ENCODE results near the gene CA11.

Gene CA11

GRCh38 chr19:48641850-48642249 is 4.1 kb downstream of the CA11 start:
- TF ChIP-seq, protein P1, sequence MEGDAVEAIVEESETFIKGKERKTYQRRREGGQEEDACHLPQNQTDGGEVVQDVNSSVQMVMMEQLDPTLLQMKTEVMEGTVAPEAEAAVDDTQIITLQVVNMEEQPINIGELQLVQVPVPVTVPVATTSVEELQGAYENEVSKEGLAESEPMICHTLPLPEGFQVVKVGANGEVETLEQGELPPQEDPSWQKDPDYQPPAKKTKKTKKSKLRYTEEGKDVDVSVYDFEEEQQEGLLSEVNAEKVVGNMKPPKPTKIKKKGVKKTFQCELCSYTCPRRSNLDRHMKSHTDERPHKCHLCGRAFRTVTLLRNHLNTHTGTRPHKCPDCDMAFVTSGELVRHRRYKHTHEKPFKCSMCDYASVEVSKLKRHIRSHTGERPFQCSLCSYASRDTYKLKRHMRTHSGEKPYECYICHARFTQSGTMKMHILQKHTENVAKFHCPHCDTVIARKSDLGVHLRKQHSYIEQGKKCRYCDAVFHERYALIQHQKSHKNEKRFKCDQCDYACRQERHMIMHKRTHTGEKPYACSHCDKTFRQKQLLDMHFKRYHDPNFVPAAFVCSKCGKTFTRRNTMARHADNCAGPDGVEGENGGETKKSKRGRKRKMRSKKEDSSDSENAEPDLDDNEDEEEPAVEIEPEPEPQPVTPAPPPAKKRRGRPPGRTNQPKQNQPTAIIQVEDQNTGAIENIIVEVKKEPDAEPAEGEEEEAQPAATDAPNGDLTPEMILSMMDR (IDR thresholded peaks at IDR 0.05; ENCODE audit: low read depth, low read length, missing control alignments): no peak
- H3K27ac ChIP-seq: no peak overlapping the region
- in situ Hi-C loops (cut with HindIII; ENCODE audit: low pct_ligation_motif_present, low sequenced_read_pairs): no loop called here

DNA sequence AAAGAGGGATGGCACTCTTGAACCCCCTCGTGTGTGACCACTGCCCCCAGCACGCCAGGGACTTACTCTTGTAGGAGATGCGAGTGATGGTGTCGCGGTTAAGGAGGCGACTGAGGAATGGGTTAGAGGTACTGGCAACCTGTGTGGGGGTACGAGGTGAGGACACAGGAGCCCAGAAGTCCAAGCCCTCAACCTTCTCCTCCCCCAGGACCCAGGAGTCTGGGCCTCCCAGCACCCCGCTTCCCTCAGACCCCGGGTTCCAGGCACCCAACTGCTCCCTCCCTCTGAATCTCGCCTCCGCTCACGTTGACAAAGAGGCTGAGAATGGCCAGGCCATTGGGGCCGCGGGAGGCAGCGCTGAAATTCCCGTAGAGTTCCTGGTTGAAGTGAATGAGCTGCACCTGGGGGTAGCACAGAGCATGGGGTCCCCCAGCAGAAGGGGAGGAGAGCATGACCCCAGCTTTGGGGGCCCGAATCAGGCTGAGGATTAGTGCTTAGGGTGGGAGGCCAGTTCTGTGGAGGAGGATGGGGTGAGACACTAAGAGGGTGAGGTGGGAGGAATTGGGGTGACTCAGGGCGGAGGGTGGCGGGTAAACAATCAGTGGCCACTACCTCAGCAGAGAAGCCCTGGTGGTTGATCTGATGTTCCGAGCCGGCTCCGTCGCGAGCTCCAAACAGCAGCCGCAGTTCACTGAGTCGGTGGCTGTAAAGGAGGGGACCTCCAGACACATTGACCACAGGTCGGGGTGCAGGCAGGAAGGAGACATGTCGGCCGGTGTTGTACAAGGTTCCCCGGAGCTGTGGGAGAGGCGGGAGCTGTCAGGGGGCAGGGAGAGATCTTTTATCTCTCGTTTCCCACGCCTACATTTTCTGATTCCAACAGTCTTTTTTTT is 6.3 kb downstream of the CA11 start:
- no peak for DNase-seq
- no peaks in the 10 kb centered on the region for H3K27me3 ChIP-seq (replicated peaks)
- TF ChIP-seq, protein P1 (IDR thresholded peaks at IDR 0.05; ENCODE audit: low read depth, low read length, missing control alignments): no peak

More at GRCh38 chr19:48641850-48642249, 4.1 kb downstream of the CA11 start:
- H3K27me3 ChIP-seq (replicated peaks): no peaks in the 10 kb centered on the region
- DNase-seq: no peak
- H3K4me3 ChIP-seq (ENCODE audit: low read depth, low read length): no peak overlapping the region
- H3K36me3 ChIP-seq (replicated peaks): no peaks in the 10 kb centered on the region

DNA sequence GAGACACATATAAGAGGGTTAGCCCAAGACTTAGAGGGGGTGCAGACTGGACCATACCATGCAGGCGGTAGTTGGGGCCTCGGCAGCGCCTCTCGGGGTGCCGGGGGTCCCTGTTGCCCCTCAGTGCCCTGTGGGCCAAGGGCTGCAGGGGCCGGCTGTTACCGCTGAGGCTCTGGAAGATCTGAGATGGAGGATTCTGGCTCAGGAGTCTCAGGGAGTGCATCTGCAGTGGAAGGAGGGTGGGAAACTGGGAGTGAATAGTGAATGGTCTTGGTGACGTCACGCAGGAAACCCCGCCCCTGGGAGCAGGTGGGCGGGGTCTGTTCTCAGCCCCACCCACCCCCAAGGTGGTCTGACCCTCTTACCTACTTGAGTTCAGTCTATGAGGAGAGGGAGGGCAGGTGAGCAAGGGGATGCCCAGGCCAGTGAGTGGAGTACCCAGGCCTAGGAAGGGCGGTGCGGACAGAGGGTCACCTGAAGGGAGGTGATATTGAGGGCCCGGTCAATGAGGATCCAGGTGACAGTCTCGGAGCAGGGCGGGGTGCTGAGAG is 7.1 kb downstream of the CA11 start:
- TF ChIP-seq, protein P1 (IDR thresholded peaks at IDR 0.05; ENCODE audit: low read depth, low read length, missing control alignments): no peak
- in situ Hi-C loops (cut with HindIII; ENCODE audit: low pct_ligation_motif_present, low sequenced_read_pairs): no loop called here
- no peak overlapping the region for H3K4me3 ChIP-seq (ENCODE audit: low read depth, low read length)
- no peak for DNase-seq
- no peak overlapping the region for H3K27ac ChIP-seq
- no peaks in the 10 kb centered on the region for H3K36me3 ChIP-seq (replicated peaks)
- H3K27me3 ChIP-seq (replicated peaks): no peaks in the 10 kb centered on the region

More for the DNA sequence above, 6.3 kb downstream of the CA11 start:
- in situ Hi-C loops (cut with HindIII; ENCODE audit: low pct_ligation_motif_present, low sequenced_read_pairs): no loop called here
- Histone ChIP-seq H3K36me3 (replicated peaks) (no peaks in the 10 kb centered on the region), H3K27ac (no peak overlapping the region), H3K4me3 (ENCODE audit: low read depth, low read length) (no peak overlapping the region)

DNA sequence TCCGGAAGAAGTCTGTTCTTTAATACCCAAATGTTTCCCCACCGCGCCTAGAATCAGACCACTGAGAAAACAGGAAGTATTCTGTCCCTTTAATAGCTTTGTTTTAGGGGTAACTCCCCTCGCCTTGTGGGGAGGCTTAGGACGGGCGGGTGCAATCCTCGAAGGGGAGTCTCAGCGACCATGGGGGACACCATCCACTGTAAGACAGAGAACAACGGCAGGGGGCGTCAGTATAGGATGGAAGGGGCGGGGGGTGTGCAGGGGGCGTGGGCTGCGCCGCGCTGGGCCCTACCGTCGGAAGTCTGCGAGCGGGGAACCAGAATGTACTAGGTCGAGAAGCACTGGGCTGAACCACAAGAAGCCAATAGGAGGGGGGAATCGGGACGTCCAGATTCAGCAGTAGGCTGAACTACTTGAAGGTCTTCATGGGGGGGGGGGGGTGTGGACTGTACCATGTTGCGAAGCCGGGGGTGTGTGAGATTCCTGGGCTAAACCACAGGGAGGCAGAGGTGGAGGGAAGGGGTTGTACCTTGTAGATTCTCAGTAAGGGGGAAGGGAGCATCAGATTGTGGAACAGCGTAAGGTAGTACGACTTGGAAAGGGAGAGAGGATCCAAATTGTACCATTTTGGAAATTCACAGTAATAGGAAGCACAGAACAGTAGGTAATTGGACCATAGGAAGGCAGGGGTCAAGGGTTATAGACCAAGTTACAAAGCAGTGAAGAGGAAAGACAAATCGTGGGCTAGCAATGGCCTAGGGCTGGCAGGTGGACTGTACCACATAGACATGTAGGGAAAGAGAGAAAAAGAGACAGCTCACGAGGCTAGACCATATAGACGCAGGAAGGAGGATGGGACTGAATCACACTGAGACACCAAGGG is 7.8 kb downstream of the CA11 start:
- peak; percentile 83 for DNase-seq
- no peaks in the 10 kb centered on the region for H3K27me3 ChIP-seq (replicated peaks)
- in situ Hi-C loops (cut with HindIII; ENCODE audit: low pct_ligation_motif_present, low sequenced_read_pairs): no loop called here
- TF ChIP-seq, protein P1 (IDR thresholded peaks at IDR 0.05; ENCODE audit: low read depth, low read length, missing control alignments): peak; percentile 17
- peak overlapping the region; percentile 45 for H3K4me3 ChIP-seq (ENCODE audit: low read depth, low read length)
- no peaks in the 10 kb centered on the region for H3K36me3 ChIP-seq (replicated peaks)
- H3K27ac ChIP-seq: peak overlapping the region; percentile 26

DNA sequence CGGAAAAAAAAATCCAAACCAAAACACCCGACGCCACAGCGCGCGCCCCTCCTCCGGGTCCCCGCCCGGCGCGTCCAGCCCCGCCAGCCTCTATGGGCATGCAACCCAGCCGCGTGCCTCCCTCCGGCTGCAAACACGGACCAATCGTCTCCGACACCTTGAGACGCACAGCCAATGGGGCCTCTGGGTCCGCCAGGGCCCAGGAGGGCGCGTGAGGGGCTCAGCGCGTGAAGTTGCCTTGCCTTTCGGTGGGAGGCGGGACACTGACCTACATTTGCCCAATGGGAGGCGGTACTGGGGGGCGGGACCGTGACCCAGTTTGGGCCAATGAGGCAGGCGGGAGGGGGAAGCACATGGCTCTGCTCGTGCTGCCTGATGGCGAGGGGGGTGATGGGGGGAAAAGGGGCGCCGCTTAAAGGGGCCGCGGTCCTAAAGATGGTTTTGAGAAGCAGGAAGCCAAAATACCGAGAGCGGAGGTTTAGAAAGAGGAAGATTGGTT is 8.5 kb downstream of the CA11 start:
- Histone ChIP-seq H3K36me3 (replicated peaks) (no peaks in the 10 kb centered on the region), H3K27ac (peak overlapping the region; percentile 26), H3K27me3 (replicated peaks) (no peaks in the 10 kb centered on the region), H3K4me3 (ENCODE audit: low read depth, low read length) (peak overlapping the region; percentile 45)
- DNase-seq: peak; percentile 97
- TF ChIP-seq, protein P1 (IDR thresholded peaks at IDR 0.05; ENCODE audit: low read depth, low read length, missing control alignments): no peak
- in situ Hi-C loops (cut with HindIII; ENCODE audit: low pct_ligation_motif_present, low sequenced_read_pairs): no loop called here
